C4-2B (cell line): Measurements from ENCODE around the gene SLC25A25.

ENCODE experiments used
- H3K27ac ChIP-seq: fragments of 450-650 bp; 2 replicates; pipeline ENCODE4 v1.5.1; 2017
- ZFX ChIP-seq: fragments of 450-650 bp; IDR thresholded peaks from 2 replicates; pipeline ENCODE4 v1.6.1; 2017
- TF ChIP-seq, protein P1 (sequence below): fragments of 450-650 bp; conservative IDR thresholded peaks from 2 replicates; pipeline ENCODE4 v1.5.1; 2017; ENCODE audit warnings: mild to moderate bottlenecking

The SLC25A25 gene

DNA sequence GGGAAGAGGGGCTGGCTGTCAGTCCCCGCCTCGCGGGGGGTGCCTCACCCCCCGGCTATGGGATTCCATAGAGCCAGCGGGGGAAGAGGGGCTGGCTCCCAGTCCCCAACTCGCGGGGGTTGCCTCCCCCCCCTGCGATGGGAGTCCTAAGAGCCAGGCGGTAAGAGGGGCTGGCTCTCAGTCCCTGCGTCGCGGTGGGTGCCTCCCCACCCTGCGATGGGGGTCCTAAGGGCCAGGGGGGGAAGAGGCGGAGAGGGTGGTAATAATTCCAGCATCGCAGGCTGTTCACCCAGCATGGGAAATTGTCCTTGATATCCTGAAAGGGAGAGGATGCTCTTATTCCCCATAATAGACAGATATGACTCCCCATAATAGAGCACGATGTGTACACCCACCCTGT, 71.6 kb downstream of the SLC25A25 start:
- no peak overlapping the region for H3K27ac ChIP-seq
- no peak for TF ChIP-seq ZFX
- TF ChIP-seq, protein P1, sequence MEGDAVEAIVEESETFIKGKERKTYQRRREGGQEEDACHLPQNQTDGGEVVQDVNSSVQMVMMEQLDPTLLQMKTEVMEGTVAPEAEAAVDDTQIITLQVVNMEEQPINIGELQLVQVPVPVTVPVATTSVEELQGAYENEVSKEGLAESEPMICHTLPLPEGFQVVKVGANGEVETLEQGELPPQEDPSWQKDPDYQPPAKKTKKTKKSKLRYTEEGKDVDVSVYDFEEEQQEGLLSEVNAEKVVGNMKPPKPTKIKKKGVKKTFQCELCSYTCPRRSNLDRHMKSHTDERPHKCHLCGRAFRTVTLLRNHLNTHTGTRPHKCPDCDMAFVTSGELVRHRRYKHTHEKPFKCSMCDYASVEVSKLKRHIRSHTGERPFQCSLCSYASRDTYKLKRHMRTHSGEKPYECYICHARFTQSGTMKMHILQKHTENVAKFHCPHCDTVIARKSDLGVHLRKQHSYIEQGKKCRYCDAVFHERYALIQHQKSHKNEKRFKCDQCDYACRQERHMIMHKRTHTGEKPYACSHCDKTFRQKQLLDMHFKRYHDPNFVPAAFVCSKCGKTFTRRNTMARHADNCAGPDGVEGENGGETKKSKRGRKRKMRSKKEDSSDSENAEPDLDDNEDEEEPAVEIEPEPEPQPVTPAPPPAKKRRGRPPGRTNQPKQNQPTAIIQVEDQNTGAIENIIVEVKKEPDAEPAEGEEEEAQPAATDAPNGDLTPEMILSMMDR, result no peak

DNA sequence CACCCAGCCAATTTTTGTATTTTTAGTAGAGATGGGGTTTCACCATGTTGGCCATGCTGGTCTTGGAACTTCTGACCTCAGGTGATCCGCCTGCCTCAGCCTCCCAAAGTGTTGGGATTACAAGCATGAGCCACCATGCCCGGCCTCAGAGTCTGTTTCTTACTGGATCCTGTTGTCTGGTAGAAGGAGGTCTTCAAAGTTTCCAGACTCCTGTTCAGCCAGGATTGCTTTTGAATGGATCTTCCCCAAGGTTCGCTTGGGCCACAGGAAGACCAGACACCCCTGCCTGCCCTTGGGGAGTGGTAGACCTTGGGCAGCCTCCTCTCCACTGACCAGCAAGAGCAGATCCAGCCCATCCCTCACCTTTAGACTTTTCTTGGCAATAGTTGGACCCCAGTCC, 73.6 kb downstream of the SLC25A25 start:
- H3K27ac ChIP-seq, result no peak overlapping the region
- TF ChIP-seq, protein P1, result no peak
- no peak for TF ChIP-seq ZFX

DNA sequence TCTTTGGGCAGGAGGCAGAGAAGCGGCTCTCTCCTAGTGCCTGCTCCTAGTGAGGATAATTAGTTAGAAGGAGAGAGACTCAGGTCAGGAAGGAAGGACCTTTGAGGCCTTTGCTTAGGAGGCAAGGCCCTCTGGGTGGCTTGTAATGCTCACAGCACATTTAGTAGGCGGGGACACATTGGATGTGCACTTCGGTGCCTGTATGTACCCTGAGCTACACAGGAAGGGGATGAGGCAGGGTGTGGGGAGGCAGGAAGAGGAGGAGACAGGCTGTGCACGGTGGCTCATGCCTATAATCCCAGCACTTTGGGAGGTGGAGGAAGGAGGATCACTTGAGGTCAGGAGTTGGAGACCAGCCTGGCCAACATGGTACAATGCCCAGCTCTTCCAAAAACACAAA, 74.0 kb downstream of the SLC25A25 start:
- TF ChIP-seq, protein P1, result no peak
- no peak for TF ChIP-seq ZFX
- no peak overlapping the region for H3K27ac ChIP-seq

DNA sequence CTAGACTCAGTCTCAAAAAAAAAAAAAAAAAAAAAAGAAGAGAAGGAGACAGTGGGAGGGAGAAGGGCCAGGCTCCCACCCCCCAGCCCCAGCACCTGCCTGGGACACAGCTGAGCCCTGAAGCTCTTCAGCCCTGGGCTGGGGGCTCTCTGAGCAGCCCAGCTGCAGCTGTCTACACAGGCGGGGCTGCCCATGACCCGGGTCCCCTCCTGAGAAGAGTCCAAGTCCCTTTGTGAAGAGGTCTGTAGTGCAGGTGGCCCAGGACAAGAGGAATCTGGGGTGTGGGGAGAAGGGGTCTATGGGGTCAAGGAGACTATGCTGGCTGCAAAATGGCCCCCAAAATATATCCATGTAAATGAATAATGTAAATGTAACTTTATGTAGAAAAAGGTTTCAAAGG, 74.6 kb downstream of the SLC25A25 start:
- TF ChIP-seq, protein P1, result no peak
- TF ChIP-seq ZFX, result no peak
- no peak overlapping the region for H3K27ac ChIP-seq

GRCh38 chr9:128143525-128144238, 75.7 kb downstream of the SLC25A25 start:
- no peak for TF ChIP-seq ZFX
- TF ChIP-seq, protein P1, result no peak
- no peak overlapping the region for H3K27ac ChIP-seq

- TF ChIP-seq, protein P1, result no peak
- TF ChIP-seq ZFX, result no peak
- H3K27ac ChIP-seq, result no peak overlapping the region
Observed at GRCh38 chr9:128144239-128145181, 76.5 kb downstream of the SLC25A25 start.

GRCh38 chr9:128145536-128145935, 77.5 kb downstream of the SLC25A25 start:
- H3K27ac ChIP-seq, result no peak overlapping the region
- TF ChIP-seq ZFX, result no peak
- TF ChIP-seq, protein P1, result no peak
